ENCODE measurements around the gene TYMS. TPM values are rescaled to one million over a fixed set of nuclear protein-coding genes. Genes with fewer than 3 reads are reported as not detected.

The TYMS gene
- 22.3 TPM for polyA plus RNA-seq (2013, experiment 1 of 2)
- polyA plus RNA-seq (2013, experiment 2 of 2), result 22.3 TPM

- no peak within 1 kb of the TSS for H2BK5ac ChIP-seq (ENCODE audit: low read depth, low read length, poor library complexity, severe bottlenecking)
- peaks cover 6% of the 10 kb centered on the region for H3K4me1 ChIP-seq (ENCODE audit: control insufficient read depth, insufficient read depth, low read depth, low read length)
- H2BK12ac ChIP-seq (ENCODE audit: low read length in 2 of 2), result no peak within 1 kb of the TSS
- H3K18ac ChIP-seq (ENCODE audit: low read depth in 1 of 2, low read length in 2 of 2), result peak within 1 kb of the TSS; percentile 84 to 85
- peaks cover 13 to 14% of the 10 kb centered on the region in 2 experiments for H3K36me3 ChIP-seq (ENCODE audit: control insufficient read depth in 1 of 2, insufficient read depth in 2 of 2, low read depth in 1 of 2, low read length in 2 of 2)
- peak within 1 kb of the TSS; percentile 92 to 93 for H3K4me3 ChIP-seq (ENCODE audit: insufficient read depth in 1 of 2, low read depth in 1 of 2, low read length in 2 of 2)
- H2BK120ac ChIP-seq (ENCODE audit: low read depth, low read length), result peak within 1 kb of the TSS; percentile 64
- DNase-seq, result peak; percentile 57
- peak within 1 kb of the TSS; percentile 91 for H3K9ac ChIP-seq (ENCODE audit: low read length)
- peak within 1 kb of the TSS in 1 of 2 experiments; percentile 75 for H3K23ac ChIP-seq (ENCODE audit: low read length in 2 of 2)
- peak within 1 kb of the TSS; percentile 21 for H2BK15ac ChIP-seq (ENCODE audit: low read depth, poor library complexity, severe bottlenecking)
- no peak within 1 kb of the TSS for H2AK5ac ChIP-seq (ENCODE audit: low read length, severe bottlenecking)
- peak within 1 kb of the TSS; percentile 81 for H4K8ac ChIP-seq (ENCODE audit: low read length)
- H3K4ac ChIP-seq (ENCODE audit: low read depth in 1 of 2, low read length in 2 of 2), result peak within 1 kb of the TSS in 1 of 2 experiments; percentile 74
- H3K9me3 ChIP-seq (ENCODE audit: control insufficient read depth, low read length), result no peaks in the 10 kb centered on the region
- peak within 1 kb of the TSS in 1 of 2 experiments; percentile 98 for H3K14ac ChIP-seq (ENCODE audit: low read length in 2 of 2)
- H3K4me2 ChIP-seq (ENCODE audit: low read length, poor library complexity, severe bottlenecking), result peak within 1 kb of the TSS; percentile 64
- peaks cover 29% of the 10 kb centered on the region for H3K79me1 ChIP-seq (replicated peaks; ENCODE audit: low read length, poor library complexity, severe bottlenecking)
- H3K27ac ChIP-seq (ENCODE audit: low read length, poor library complexity, severe bottlenecking), result peak within 1 kb of the TSS; percentile 51
- H3K27me3 ChIP-seq (ENCODE audit: control insufficient read depth in 1 of 2, insufficient read depth in 1 of 2, low read length in 2 of 2), result no peaks in the 10 kb centered on the region
- WGBS, result under 1% methylated on average over 70 of the region's 79 CpGs
- H4K91ac ChIP-seq (ENCODE audit: low read length), result peak within 1 kb of the TSS; percentile 96
- H2AFZ ChIP-seq (ENCODE audit: low read depth, low read length), result peak within 1 kb of the TSS; percentile 98
These were observed at the start of gene TYMS for GRCh38 chr18:657311-658000. Gene TYMS (plus strand): TSS chr18:657653. CDS start chr18:657743, 90 bp downstream.

- Histone ChIP-seq H2BK12ac (ENCODE audit: low read length in 2 of 2) (no peak overlapping the region), H3K4me3 (ENCODE audit: insufficient read depth in 1 of 2, low read depth in 1 of 2, low read length in 2 of 2) (no peak overlapping the region), H4K8ac (ENCODE audit: low read length) (no peak overlapping the region), H3K9me3 (ENCODE audit: control insufficient read depth, low read length) (no peaks in the 10 kb centered on the region), H4K91ac (ENCODE audit: low read length) (no peak overlapping the region), H3K4ac (ENCODE audit: low read depth in 1 of 2, low read length in 2 of 2) (no peak overlapping the region), H3K27me3 (ENCODE audit: control insufficient read depth in 1 of 2, insufficient read depth in 1 of 2, low read length in 2 of 2) (no peaks in the 10 kb centered on the region), H2AK5ac (ENCODE audit: low read length, severe bottlenecking) (no peak overlapping the region), H3K23ac (ENCODE audit: low read length in 2 of 2) (no peak overlapping the region), H3K9ac (ENCODE audit: low read length) (no peak overlapping the region), H2AFZ (ENCODE audit: low read depth, low read length) (no peak overlapping the region), H2BK15ac (ENCODE audit: low read depth, poor library complexity, severe bottlenecking) (no peak overlapping the region), H3K14ac (ENCODE audit: low read length in 2 of 2) (no peak overlapping the region), H3K79me1 (replicated peaks; ENCODE audit: low read length, poor library complexity, severe bottlenecking) (no peaks in the 10 kb centered on the region), H3K4me1 (ENCODE audit: control insufficient read depth, insufficient read depth, low read depth, low read length) (peaks cover 3% of the 10 kb centered on the region), H3K36me3 (ENCODE audit: control insufficient read depth in 1 of 2, insufficient read depth in 2 of 2, low read depth in 1 of 2, low read length in 2 of 2) (no peaks in the 10 kb centered on the region), H2BK5ac (ENCODE audit: low read depth, low read length, poor library complexity, severe bottlenecking) (no peak overlapping the region), H3K4me2 (ENCODE audit: low read length, poor library complexity, severe bottlenecking) (no peak overlapping the region), H2BK120ac (ENCODE audit: low read depth, low read length) (no peak overlapping the region), H3K27ac (ENCODE audit: low read length, poor library complexity, severe bottlenecking) (no peak overlapping the region), H3K18ac (ENCODE audit: low read depth in 1 of 2, low read length in 2 of 2) (no peak overlapping the region)
- WGBS, result 93% methylated on average over 7 of the region's 7 CpGs
- no peak for DNase-seq
These were observed 49.5 kb upstream of the TYMS start for GRCh38 chr18:607930-608329.

DNA sequence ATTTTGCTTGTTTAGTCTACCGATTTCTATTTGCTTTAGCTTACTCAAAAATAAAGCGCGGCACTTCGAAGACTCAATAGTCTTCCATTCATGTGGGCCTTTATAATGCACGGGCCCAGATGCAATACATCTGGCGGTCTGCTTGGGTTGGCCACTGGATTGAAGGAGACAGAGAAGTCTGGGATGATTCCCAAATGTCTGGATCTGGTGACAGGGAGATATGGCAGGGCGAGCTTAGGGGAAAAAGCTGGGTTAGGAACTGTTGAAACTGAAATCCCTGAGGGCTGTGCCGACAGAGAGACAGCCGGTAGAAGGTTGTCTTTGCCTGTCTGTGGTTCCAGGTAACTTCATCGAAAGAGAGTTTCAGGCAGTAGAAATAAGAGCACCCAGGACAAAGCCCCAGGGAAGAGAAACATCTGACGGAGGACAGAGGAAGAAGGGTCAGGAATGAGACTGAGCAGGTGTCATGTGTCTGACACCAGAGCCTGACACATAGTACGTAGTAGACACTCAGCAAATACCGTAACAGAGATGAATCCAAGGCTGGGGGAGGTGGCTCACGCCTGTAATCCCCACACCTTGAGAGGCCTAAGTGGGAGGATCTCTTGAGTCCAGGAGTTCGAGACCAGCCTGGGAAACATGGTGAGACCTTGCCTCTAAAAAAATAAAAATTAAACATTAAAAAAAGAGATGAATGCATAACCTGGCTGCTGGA is 47.1 kb upstream of the TYMS start:
- no peak overlapping the region for H3K23ac ChIP-seq (ENCODE audit: low read length in 2 of 2)
- no peaks in the 10 kb centered on the region for H3K79me1 ChIP-seq (replicated peaks; ENCODE audit: low read length, poor library complexity, severe bottlenecking)
- DNase-seq, result no peak
- no peak overlapping the region for H4K91ac ChIP-seq (ENCODE audit: low read length)
- H2BK5ac ChIP-seq (ENCODE audit: low read depth, low read length, poor library complexity, severe bottlenecking), result no peak overlapping the region
- H3K4me1 ChIP-seq (ENCODE audit: control insufficient read depth, insufficient read depth, low read depth, low read length), result peaks cover 1% of the 10 kb centered on the region
- WGBS, result 81% methylated on average over 14 of the region's 15 CpGs
- no peak overlapping the region for H4K8ac ChIP-seq (ENCODE audit: low read length)
- H2BK12ac ChIP-seq (ENCODE audit: low read length in 2 of 2), result no peak overlapping the region
- H2BK15ac ChIP-seq (ENCODE audit: low read depth, poor library complexity, severe bottlenecking), result no peak overlapping the region
- no peak overlapping the region for H3K4me2 ChIP-seq (ENCODE audit: low read length, poor library complexity, severe bottlenecking)
- no peaks in the 10 kb centered on the region for H3K36me3 ChIP-seq (ENCODE audit: control insufficient read depth in 1 of 2, insufficient read depth in 2 of 2, low read depth in 1 of 2, low read length in 2 of 2)
- no peak overlapping the region for H2AFZ ChIP-seq (ENCODE audit: low read depth, low read length)
- H3K4me3 ChIP-seq (ENCODE audit: insufficient read depth in 1 of 2, low read depth in 1 of 2, low read length in 2 of 2), result no peak overlapping the region
- H3K27me3 ChIP-seq (ENCODE audit: control insufficient read depth in 1 of 2, insufficient read depth in 1 of 2, low read length in 2 of 2), result no peaks in the 10 kb centered on the region
- no peak overlapping the region for H2AK5ac ChIP-seq (ENCODE audit: low read length, severe bottlenecking)
- H3K9ac ChIP-seq (ENCODE audit: low read length), result no peak overlapping the region
- no peak overlapping the region for H3K4ac ChIP-seq (ENCODE audit: low read depth in 1 of 2, low read length in 2 of 2)
- no peaks in the 10 kb centered on the region for H3K9me3 ChIP-seq (ENCODE audit: control insufficient read depth, low read length)
- no peak overlapping the region for H3K27ac ChIP-seq (ENCODE audit: low read length, poor library complexity, severe bottlenecking)
- no peak overlapping the region for H3K18ac ChIP-seq (ENCODE audit: low read depth in 1 of 2, low read length in 2 of 2)
- no peak overlapping the region for H2BK120ac ChIP-seq (ENCODE audit: low read depth, low read length)
- no peak overlapping the region for H3K14ac ChIP-seq (ENCODE audit: low read length in 2 of 2)

DNA sequence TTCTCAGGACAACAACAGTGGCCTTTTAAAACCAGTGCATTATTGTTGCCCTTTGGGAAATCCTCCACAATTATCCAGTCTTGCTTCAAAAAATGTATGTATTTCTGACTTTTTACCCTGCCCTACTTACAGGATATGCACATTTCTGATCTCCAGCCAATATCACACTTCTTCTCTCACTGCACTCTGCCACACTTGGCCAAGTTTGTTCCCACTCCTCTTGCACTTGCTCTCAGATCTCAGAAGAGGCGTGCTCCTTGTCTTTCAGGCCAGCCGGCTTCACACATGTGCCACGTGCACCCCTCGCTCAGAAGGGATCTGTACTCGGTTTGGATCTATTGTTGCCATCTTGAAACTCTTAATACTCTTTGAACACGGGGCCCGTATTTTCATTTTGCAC is 45.3 kb upstream of the TYMS start:
- H3K23ac ChIP-seq (ENCODE audit: low read length in 2 of 2), result no peak overlapping the region
- H3K79me1 ChIP-seq (replicated peaks; ENCODE audit: low read length, poor library complexity, severe bottlenecking), result no peaks in the 10 kb centered on the region
- no peak overlapping the region for H3K14ac ChIP-seq (ENCODE audit: low read length in 2 of 2)
- H3K18ac ChIP-seq (ENCODE audit: low read depth in 1 of 2, low read length in 2 of 2), result no peak overlapping the region
- H3K4me3 ChIP-seq (ENCODE audit: insufficient read depth in 1 of 2, low read depth in 1 of 2, low read length in 2 of 2), result no peak overlapping the region
- no peak overlapping the region for H2BK12ac ChIP-seq (ENCODE audit: low read length in 2 of 2)
- H2BK120ac ChIP-seq (ENCODE audit: low read depth, low read length), result no peak overlapping the region
- H3K27me3 ChIP-seq (ENCODE audit: control insufficient read depth in 1 of 2, insufficient read depth in 1 of 2, low read length in 2 of 2), result no peaks in the 10 kb centered on the region
- H3K9ac ChIP-seq (ENCODE audit: low read length), result no peak overlapping the region
- no peak overlapping the region for H3K4ac ChIP-seq (ENCODE audit: low read depth in 1 of 2, low read length in 2 of 2)
- DNase-seq, result no peak
- H2BK15ac ChIP-seq (ENCODE audit: low read depth, poor library complexity, severe bottlenecking), result no peak overlapping the region
- no peak overlapping the region for H2AK5ac ChIP-seq (ENCODE audit: low read length, severe bottlenecking)
- H2BK5ac ChIP-seq (ENCODE audit: low read depth, low read length, poor library complexity, severe bottlenecking), result no peak overlapping the region
- H3K9me3 ChIP-seq (ENCODE audit: control insufficient read depth, low read length), result no peaks in the 10 kb centered on the region
- H4K91ac ChIP-seq (ENCODE audit: low read length), result no peak overlapping the region
- H4K8ac ChIP-seq (ENCODE audit: low read length), result no peak overlapping the region
- no peak overlapping the region for H3K4me2 ChIP-seq (ENCODE audit: low read length, poor library complexity, severe bottlenecking)
- H3K27ac ChIP-seq (ENCODE audit: low read length, poor library complexity, severe bottlenecking), result no peak overlapping the region
- H3K4me1 ChIP-seq (ENCODE audit: control insufficient read depth, insufficient read depth, low read depth, low read length), result peaks cover 4% of the 10 kb centered on the region
- 91% methylated on average over 7 of the region's 7 CpGs for WGBS
- H3K36me3 ChIP-seq (ENCODE audit: control insufficient read depth in 1 of 2, insufficient read depth in 2 of 2, low read depth in 1 of 2, low read length in 2 of 2), result no peaks in the 10 kb centered on the region
- H2AFZ ChIP-seq (ENCODE audit: low read depth, low read length), result no peak overlapping the region
